GM18870 (cell line): ENCODE measurements around the gene MRFAP1L1.

ENCODE experiments used
- ATAC-seq: cut with Tn5 transposase; IDR thresholded peaks from one replicate; pipeline ENCODE4 v1.9.1; 2021; ENCODE audit warnings: moderate library complexity; ENCODE audit not compliant: unreplicated experiment

Gene MRFAP1L1

DNA sequence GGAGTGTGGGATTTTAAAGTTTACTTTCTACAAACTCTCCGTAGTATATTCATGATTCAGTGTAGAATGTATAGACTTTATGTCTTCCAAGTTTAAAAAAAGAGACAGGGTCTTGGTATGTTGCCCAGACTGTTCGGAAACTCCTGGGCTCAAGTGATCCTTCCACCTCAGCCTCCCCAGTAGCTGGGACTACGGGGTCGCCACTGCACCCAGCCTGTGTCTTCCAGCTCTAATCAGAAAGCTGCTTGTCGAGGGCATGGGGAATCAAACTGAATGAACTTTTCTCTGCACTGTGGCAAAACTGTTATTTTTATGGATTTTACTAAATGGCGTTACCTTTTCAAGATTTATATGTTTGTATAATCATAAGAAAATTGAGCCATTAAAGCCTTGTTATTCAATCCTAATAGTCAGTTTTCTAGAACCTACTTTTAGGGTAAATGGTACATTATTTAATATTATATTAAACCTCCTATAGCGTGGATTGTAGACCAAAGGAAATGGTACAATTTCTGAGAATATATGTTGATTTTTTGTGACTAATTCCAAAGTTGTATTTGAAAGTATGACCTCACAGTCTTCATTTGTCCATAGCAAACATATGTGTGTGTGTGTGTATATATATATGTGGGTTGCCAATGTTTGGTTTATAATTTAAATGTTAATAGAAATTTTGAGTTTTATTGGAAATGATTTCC lies 7.4 kb upstream of the MRFAP1L1 start:
- no peak for ATAC-seq

DNA sequence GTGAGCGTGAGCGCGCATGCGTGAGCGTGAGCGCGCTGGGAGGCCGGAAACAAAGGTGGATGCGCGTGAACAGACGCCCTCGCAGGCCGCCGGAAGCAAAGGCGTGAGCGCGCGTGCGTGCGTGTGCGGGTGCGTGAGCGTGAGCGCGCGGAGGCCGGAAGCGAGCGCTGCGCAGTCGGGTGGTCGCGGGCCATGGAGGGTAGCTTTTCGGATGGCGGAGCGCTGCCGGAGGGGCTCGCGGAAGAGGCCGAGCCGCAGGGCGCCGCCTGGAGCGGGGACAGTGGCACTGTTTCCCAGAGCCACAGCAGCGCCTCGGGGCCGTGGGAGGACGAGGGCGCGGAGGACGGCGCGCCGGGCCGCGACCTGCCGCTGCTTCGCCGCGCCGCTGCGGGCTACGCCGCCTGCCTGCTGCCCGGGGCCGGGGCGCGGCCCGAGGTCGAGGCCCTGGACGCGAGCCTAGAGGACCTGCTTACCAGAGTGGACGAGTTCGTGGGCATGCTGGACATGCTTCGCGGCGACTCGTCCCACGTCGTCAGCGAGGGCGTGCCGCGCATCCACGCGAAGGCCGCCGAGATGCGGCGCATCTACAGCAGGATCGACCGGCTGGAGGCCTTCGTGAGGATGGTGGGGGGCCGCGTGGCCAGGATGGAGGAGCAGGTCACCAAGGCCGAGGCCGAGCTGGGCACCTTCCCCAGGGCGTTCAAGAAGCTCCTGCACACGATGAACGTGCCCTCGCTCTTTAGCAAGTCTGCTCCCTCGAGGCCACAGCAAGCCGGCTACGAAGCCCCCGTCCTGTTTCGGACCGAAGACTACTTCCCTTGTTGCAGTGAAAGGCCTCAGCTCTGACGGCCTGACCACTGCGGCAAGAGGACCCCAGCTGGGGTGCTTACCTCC lies 6.6 kb upstream of the MRFAP1L1 start, which contains the start of gene BLOC1S4:
Gene BLOC1S4 (plus strand): TSS at position 157 of the 894 bp plus-strand sequence. CDS start 36 bp downstream, at position 193.
- ATAC-seq, result peak; percentile 66

DNA sequence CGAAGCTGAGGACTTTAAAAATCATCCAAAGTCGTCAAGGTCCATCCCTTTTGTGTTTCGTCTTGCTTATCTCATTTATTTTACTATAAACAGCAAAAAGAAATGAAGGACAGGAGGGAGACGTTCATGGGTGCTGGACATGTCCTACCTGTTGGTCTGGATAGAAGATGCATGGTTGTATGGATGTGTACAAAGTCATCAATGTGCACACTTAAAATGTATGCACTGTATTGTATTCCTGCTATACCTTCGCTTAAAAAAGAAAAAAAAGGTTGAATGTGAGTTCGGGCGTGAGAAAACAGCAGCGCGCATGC lies 6.0 kb upstream of the MRFAP1L1 start:
- no peak for ATAC-seq

DNA sequence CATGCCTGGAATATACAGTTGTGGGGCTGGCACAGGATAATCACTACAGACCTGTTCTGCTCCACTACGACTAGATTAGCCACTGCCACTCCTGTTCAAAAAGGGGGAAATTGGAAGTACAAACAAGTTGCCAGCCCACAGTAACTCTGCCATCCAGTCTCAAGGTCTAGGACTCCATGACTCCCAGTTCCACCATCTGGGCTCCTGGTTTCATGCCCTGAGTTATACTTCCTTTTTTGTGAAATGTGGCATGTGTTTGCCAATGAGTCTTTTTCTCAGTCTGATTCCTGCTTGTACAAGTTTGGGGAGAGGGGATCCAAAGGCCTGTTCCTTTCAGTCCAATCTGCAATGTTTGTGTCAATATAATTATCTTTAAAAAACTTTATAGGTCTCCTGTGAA lies 5.3 kb upstream of the MRFAP1L1 start:
- ATAC-seq, result no peak

GRCh38 chr4:6710996-6711395 lies 1.3 kb upstream of the MRFAP1L1 start:
- no peak for ATAC-seq

DNA sequence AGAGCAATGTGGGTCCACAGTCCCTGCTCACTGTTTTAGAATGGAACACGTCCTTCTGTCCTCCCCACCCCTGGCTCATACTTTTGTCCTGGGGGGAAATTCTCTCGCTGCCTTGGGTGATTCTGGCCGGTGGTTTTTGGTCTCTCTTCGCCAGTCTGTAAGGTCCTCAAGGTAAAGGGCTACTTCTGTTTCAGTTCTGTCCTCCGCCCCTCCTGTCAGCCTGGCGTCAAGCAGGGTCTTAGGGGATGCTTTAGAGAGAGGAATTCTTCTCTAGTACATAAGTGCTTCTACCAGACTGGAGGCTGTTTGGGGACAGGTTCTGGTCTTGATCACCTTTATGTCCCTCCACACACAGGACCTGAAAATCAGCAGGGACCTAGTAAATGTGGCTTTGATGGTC lies 617 bp upstream of the MRFAP1L1 start:
- ATAC-seq, result no peak

DNA sequence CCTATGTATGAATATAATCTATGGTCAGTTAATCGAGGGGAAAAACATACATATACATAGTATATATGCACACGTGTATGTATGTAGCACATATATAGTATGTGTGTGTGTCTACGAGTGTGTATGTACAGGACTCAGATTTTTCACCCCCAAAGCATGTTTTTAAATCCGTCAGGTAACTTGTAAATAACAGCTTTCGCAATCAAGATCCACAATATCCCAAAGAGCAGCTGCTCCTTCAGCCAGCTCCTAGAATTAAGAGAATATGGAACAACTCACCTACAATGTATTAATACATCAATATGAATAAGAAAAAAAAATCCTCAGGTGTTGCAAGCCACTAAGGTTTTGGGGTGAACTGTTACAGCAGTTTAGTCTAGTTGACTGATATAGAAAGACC lies 3.5 kb downstream of the MRFAP1L1 start:
- no peak for ATAC-seq

DNA sequence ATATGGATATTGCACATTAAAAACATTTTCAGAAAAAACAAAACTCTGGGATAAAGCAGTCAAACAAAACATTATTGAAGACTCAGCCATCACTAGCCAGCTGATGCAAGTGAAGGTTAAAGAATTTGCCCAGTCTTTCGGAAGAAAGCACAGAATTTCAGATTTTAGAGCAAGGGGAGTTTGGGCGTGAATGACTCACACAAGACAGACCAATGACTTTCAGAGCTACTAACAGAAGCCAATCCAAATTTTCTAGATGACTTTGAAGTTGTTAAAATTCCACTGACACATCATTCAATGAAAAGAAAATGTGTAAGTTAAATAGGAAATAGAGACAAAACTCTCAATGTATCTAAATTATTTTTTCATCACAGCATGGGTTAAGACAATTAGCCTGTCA lies 4.0 kb downstream of the MRFAP1L1 start:
- ATAC-seq, result no peak

DNA sequence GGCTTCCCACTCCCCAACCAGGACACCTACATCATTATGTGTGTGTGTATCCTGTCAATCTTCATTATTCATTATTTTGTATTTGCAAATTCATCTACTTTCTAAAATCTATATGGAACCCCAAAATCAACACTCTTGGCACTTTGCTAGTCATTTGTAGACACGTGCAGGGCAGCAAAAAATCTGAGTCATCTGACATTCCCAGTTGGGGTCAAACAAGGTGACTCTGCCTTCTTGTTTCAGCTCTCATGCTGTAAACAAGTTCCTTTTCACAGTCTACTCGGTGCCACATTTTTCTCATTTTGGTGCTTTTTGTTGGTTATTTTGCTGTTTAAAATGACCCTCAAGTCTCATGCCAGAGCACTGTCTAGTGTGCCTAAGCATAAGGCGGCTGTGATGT lies 5.9 kb downstream of the MRFAP1L1 start:
- ATAC-seq, result no peak

- ATAC-seq, result no peak
Observed at GRCh38 chr4:6702761-6703160, 6.9 kb downstream of the MRFAP1L1 start.

DNA sequence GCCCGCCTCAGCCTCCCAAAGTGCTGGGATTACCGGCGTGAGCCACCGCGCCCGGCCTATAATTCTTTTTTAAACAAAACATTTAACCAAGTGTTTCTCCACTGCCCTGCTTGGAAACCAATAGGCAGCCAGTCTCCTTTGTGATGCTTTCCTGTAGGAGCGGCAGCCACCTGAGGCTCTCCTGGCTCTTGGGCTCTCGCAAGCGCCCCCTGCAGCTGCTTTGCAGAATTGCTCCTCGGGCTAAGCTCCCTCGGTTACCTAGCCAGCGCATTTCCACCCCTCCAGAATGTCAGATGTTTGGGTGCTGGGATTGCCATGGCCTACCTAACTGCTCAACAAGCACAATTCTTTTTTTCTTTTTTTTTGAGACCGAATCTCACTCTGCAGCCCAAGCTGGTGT lies 8.3 kb downstream of the MRFAP1L1 start:
- no peak for ATAC-seq

DNA sequence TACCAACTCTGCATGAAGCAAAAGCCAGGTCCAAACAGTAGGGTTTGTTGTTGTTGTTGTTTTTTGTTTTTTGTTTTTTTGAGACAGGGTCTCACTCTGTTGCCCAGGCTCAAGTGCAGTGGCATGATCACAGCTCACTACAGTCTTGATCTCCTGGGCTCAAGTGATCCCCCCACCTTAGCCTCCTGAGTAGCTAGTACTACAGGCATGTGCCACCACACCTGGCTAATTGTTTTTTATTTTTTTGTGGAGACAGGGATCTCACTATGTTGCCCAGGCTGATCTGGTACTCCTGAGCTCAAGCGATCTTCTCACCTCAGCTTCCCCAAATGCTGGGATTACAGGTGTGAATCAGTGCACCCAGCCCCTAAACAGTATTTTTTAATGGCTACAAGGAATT lies 9.8 kb downstream of the MRFAP1L1 start:
- ATAC-seq, result no peak

DNA sequence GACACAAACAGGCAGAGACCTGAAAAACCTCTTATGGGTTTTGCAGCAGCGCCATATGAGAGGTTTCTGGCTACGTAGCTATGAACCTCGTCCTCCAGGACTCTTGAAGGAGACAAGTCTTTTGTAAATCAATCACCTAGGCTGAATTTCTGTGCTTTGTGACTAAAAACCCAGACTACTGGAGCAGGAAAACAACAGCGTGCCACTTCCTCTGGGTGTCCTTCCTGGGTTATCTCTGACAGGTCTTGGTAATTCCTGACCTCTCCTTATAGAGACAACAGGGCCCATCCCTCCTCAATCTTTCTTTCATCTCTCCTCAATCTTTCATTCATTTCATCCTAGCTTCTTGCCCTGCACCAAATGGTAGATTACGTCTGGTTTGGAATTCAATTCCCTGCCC lies 10.3 kb downstream of the MRFAP1L1 start:
- ATAC-seq, result no peak

DNA sequence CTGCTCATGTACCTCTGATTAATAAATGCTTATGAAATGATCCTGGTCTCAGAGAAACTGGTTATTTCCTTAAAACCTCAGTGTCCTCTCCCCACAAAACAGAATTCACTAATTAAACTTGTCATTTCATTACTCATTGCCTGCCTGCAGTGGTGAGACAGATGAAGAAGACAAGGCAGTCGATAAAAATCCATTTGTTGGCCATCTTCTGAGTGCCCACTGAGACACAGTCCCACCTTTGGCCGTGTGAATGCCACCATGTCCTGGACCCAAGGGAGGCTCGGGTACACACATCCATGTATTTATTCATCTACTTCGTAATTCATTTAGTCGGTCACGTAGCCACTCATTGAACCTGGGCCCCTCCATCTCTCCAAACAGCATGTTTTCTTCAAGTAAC lies 12.5 kb downstream of the MRFAP1L1 start:
- no peak for ATAC-seq

GRCh38 chr4:6696611-6697010 lies 13.1 kb downstream of the MRFAP1L1 start:
- ATAC-seq, result no peak

GRCh38 chr4:6695660-6696610 lies 13.7 kb downstream of the MRFAP1L1 start:
- ATAC-seq, result no peak

GRCh38 chr4:6694177-6694901 lies 15.3 kb downstream of the MRFAP1L1 start:
- no peak for ATAC-seq

DNA sequence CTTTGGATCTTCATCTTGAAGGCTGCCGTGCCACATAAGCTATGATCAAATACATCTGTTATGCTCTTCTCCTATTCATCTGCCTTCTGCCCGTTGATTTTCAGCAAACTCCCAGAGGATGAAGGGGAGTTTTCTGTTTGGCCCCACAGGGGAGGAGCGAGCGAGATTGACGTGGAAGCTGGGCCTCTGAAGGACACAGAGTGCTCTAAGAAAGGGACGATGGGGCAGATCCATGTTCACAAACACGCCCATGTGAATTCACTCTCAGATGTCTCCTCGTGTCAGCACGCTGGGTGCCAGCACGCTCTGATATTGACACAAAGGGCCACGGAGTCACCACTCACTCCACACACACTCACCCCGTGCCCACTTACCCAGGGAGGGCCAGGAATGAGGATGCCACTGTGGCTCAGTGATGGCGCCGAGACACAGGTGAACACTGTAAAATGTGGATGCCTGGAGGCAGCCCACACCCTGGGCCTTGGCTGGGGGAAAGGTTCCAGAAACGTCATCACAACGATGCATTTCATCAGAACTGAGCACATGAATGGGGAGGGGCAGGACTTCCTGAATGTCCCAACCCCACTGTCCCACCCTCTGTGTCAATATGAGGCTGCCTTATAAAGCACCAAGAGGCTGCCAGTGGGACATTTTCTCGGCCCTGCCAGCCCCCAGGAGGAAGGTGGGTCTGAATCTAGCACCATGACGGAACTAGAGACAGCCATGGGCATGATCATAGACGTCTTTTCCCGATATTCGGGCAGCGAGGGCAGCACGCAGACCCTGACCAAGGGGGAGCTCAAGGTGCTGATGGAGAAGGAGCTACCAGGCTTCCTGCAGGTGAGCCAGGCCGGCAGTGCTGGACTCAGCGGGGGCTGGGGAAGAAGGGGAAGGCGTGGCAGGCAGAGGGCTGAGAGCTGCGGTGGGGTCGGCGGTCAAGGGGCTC lies 16.2 kb downstream of the MRFAP1L1 start, which contains the start of gene S100P:
Gene S100P (plus strand): TSS at position 648 of the 946 bp plus-strand sequence. CDS start 55 bp downstream, at position 703.
- ATAC-seq, result no peak

DNA sequence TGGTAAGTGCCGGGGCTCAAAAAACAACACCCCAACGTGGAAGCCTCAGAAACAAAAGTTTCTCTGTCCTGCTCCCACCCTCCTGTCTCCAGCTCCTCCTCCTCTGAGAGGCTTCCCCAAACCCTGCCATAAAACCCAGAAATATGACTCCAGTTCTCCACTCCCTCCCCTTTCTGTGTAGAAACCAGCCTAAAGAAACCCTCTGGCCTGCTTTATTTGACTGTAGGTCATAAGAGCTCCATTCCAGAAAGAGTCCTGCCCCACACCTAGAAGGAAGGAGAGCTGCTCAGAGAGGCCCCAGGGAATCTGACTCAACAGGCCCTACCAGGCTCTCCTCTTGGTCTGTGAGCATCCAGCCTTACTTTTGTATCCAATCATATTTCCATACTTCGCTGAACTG lies 16.9 kb downstream of the MRFAP1L1 start:
- ATAC-seq, result no peak
